GM19099 (cell line): ENCODE measurements around the gene NUP43.

Source experiments
- POLR2A ChIP-seq: IDR thresholded peaks from 3 replicates; pipeline ENCODE4 v1.6.1; 2011; ENCODE audit warnings: low read depth; ENCODE audit not compliant: insufficient read length; ENCODE audit errors: extremely low read depth

The NUP43 gene

GRCh38 chr6:149750136-149750609 is 3.8 kb upstream of the NUP43 start:
- TF ChIP-seq POLR2A, result no peak

- TF ChIP-seq POLR2A, result peak; percentile 88
These were observed 3.3 kb upstream of the NUP43 start, which contains the start of gene PCMT1 for GRCh38 chr6:149749594-149750135. TSS of gene PCMT1 (plus strand) at chr6:149749741. CDS start at chr6:149749902, 161 bp downstream.

GRCh38 chr6:149734915-149735314 is 11.4 kb downstream of the NUP43 start:
- no peak for TF ChIP-seq POLR2A

GRCh38 chr6:149733089-149733720 is 13.1 kb downstream of the NUP43 start:
- TF ChIP-seq POLR2A, result no peak

GRCh38 chr6:149729824-149730223 is 16.5 kb downstream of the NUP43 start:
- TF ChIP-seq POLR2A, result no peak

GRCh38 chr6:149728499-149729234 is 17.7 kb downstream of the NUP43 start:
- TF ChIP-seq POLR2A, result no peak

GRCh38 chr6:149727793-149728498 is 18.4 kb downstream of the NUP43 start:
- no peak for TF ChIP-seq POLR2A

GRCh38 chr6:149725785-149726184 is 20.5 kb downstream of the NUP43 start:
- no peak for TF ChIP-seq POLR2A

GRCh38 chr6:149723771-149724417 is 22.4 kb downstream of the NUP43 start:
- no peak for TF ChIP-seq POLR2A

GRCh38 chr6:149723262-149723661 is 23.1 kb downstream of the NUP43 start:
- TF ChIP-seq POLR2A, result no peak

- TF ChIP-seq POLR2A, result no peak
These were observed 26.8 kb downstream of the NUP43 start for GRCh38 chr6:149719531-149719930.

GRCh38 chr6:149717588-149718458 is 28.5 kb downstream of the NUP43 start, which contains the start of gene LATS1:
TSS of gene LATS1 (minus strand) at chr6:149718101. CDS start at chr6:149702126, 15,975 bp downstream.
- TF ChIP-seq POLR2A, result peak; percentile 99

- no peak for TF ChIP-seq POLR2A
These were observed 29.1 kb downstream of the NUP43 start for GRCh38 chr6:149717255-149717587.

- TF ChIP-seq POLR2A, result no peak
These were observed 30.0 kb downstream of the NUP43 start for GRCh38 chr6:149716181-149716963.

- no peak for TF ChIP-seq POLR2A
These were observed 31.9 kb downstream of the NUP43 start for GRCh38 chr6:149714442-149714841.
